Astrocyte of the spinal cord (primary cell): ENCODE data around the gene NARS2.

ENCODE experiments used
- DNase-seq: peaks from one replicate; pipeline ENCODE4 v3.0.0; 2011; ENCODE audit warnings: low read depth, low spot score
- H3K4me3 ChIP-seq: 2 replicates; pipeline ENCODE4 v1.5.1; 2011; ENCODE audit warnings: low read depth, mild to moderate bottlenecking, low read length, moderate library complexity
- CTCF ChIP-seq: IDR thresholded peaks from 2 replicates; pipeline ENCODE4 v1.5.1; 2012; ENCODE audit warnings: low read depth, mild to moderate bottlenecking, low read length, inconsistent platforms
- in situ Hi-C: cut with HindIII; loops from 2 replicates; pipeline ENCODE4 v1.10.0; 2017; ENCODE audit warnings: low sequenced_read_pairs

NARS2 gene

GRCh38 chr11:78535027-78535426, 39.6 kb downstream of the NARS2 start:
- in situ Hi-C loops = no loop called here
- TF ChIP-seq CTCF = no peak
- no peak for DNase-seq
- H3K4me3 ChIP-seq = no peak overlapping the region

- DNase-seq = no peak
- no peak for TF ChIP-seq CTCF
- H3K4me3 ChIP-seq = no peak overlapping the region
- in situ Hi-C loops = no loop called here
These were observed 41.3 kb downstream of the NARS2 start for GRCh38 chr11:78533399-78533798.

- in situ Hi-C loops = no loop called here
- no peak for TF ChIP-seq CTCF
- no peak for DNase-seq
- no peak overlapping the region for H3K4me3 ChIP-seq
These were observed 41.7 kb downstream of the NARS2 start for GRCh38 chr11:78532991-78533390.

- no peak overlapping the region for H3K4me3 ChIP-seq
- DNase-seq = no peak
- TF ChIP-seq CTCF = no peak
- in situ Hi-C loops = no loop called here
These were observed 48.0 kb downstream of the NARS2 start for GRCh38 chr11:78526497-78527146.

GRCh38 chr11:78525720-78526119, 48.9 kb downstream of the NARS2 start:
- DNase-seq = no peak
- H3K4me3 ChIP-seq = no peak overlapping the region
- in situ Hi-C loops = no loop called here
- no peak for TF ChIP-seq CTCF

- H3K4me3 ChIP-seq = no peak overlapping the region
- no peak for DNase-seq
- no peak for TF ChIP-seq CTCF
- in situ Hi-C loops = no loop called here
These were observed 54.4 kb downstream of the NARS2 start for GRCh38 chr11:78520230-78520629.
